NCI-H524 treated with DMSO at 0.1 percent for 48 hours (cell line): ENCODE results near the gene VEZT.
"Not testable (repeated sequence)": the region's sequence is repeated elsewhere in the genome, so short reads cannot be mapped to it uniquely, and the experiment has no call there.

Source experiments
- DNase-seq: peaks from one replicate; lab custom pipeline; 2025; lab: John Stamatoyannopoulos, UW

VEZT gene

DNA sequence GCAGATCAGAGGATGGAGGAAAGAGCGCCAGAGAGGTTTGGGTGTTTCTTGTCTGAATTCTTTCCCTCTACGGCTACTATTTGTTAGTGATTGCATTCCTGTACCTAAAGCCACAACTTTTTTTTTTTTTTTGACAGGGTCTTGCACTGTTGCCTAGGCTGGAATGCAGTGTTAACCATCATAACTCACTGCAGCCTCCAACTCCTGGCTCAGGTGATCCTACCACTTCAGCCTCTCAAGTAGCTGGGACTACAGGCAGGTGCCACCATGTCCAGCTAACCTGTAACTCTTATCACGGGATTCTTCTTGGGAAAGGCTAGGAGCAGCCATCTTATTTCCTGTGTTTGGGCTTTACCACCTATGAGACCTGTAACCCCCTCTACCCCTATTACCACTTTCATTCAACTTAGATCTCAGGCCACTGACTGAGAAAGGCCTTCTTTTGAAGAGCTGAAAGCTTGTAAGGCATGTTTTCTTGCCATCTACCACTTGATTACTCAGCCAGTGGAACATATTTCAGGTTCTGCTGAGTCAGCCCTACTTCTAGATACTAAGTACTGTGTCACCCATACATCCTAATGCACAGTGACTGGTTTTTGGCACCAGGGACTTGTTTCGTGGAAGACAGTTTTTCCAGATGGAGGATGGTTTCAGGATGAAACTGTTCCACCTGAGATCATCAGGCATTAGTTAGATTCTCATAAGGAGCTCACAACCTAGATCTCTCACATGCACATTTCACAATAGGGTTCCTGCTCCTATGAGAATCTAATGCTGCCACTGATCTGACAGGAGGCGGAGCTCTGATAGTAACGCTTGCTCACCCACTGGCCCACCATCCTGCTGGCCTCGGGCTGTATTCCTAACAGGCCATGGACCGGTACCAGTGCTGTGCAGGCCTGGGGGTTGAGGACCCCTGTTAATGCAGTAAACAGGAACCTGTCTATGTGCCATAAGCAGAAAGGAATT lies 6.9 kb downstream of the VEZT start:
- DNase-seq, result no peak

DNA sequence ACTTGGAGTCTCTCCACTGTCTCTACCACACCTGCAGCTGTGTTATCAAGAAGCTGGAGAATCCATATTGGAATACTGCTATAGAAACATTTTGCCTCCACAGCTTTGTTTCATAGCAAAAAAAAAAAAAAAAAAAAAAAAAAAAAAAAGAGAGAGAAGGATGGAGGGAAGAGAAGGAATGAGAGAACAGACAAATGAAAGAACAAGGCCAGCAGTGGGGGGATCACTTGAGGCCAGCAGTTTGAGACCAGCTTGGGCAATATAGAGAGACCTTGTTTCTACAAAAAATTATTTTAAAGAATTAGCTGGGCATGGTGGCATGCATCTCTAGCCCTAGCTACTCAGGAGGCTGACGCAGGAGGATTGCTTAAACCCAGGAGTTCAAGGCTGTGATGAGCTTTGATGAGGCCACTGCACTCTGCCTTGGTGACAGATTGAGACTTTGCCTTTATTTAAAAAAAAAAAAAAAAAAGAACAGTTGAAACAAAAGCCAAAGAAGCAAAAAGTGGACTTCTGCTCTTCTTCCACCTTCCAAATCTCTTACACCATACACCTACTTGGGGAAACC lies 8.1 kb downstream of the VEZT start:
- DNase-seq, result no peak

GRCh38 chr12:95227818-95228356 lies 10.3 kb downstream of the VEZT start:
- DNase-seq, result no peak

DNA sequence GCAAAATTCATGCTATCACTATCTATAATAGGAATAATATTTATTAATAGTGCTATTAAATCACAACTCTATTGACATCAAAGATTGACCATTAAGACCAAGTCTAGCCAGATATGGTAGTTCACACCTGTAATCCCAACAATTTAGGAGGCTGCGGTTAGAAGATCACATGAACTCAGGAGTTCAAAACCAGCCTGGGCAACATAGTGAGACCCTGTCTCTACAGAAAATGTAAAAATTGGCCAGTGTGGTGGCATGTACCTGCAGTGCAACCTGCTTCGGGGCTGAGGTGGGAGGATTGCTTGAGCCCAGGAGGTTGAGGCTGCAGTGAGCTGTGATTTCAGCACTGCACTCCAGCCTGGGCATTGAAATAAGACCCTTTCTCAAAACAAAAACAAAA lies 11.0 kb downstream of the VEZT start:
- DNase-seq, result no peak

- no peak for DNase-seq
These were observed 12.0 kb downstream of the VEZT start for GRCh38 chr12:95229636-95230035.

- no peak for DNase-seq
These were observed 12.7 kb downstream of the VEZT start for GRCh38 chr12:95230313-95230712.

DNA sequence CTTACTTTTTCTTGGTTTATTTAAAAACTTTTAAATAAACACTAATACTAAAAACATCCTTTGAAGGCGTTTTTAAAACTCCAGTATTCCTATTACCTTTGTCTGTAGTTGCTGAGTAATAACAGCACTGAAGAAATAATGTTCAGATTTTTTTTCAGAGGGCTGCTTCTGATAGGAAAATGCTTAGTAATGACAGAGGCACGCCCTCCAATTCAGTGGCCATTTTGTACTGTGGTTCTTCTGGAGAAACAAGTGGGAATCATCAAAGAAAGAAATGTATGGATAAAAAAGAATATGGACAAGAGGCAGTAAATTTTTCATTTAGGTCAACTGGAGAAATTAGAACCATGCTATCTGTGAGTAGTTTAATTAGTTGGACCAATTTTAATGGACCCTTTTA lies 13.6 kb downstream of the VEZT start:
- no peak for DNase-seq

DNA sequence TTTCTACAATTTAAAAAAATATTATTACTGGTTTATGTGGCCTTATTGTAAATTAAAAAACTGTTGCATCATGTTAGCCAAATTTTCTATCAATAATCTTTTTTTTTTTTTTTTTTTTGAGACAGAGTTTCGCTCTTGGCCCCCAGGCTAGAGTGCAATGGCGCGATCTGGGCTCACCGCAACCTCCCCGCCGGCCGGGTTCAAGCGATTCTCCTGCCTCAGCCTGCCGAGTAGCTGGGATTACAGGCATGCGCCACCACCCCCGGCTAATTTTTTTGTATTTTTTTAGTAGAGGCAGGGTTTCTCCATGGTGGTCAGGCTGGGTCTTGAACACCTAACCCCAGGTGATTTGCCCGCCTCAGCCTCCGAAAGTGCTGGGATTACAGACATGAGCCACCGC lies 16.6 kb downstream of the VEZT start:
- not testable (repeated sequence) for DNase-seq

DNA sequence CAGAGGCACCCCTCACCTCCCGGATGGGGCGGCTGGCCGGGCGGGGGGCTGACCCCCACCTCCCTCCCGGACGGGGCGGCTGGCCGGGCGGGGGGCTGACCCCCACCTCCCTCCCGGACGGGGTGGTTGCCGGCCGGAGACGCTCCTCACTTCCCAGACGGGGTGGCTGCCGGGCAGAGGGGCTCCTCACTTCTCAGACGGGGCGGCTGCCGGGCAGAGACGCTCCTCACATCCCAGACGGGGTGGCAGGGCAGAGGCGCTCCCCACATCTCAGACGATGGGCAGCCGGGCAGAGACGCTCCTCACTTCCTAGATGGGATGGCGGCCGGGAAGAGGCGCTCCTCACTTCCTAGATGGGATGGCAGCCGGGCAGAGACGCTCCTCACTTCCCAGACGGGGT lies 18.0 kb downstream of the VEZT start:
- not testable (repeated sequence) for DNase-seq

- no peak for DNase-seq
These were observed 19.7 kb downstream of the VEZT start for GRCh38 chr12:95237315-95237714.

GRCh38 chr12:95238150-95238549 lies 20.5 kb downstream of the VEZT start:
- no peak for DNase-seq

GRCh38 chr12:95239216-95239615 lies 21.6 kb downstream of the VEZT start:
- DNase-seq, result no peak

DNA sequence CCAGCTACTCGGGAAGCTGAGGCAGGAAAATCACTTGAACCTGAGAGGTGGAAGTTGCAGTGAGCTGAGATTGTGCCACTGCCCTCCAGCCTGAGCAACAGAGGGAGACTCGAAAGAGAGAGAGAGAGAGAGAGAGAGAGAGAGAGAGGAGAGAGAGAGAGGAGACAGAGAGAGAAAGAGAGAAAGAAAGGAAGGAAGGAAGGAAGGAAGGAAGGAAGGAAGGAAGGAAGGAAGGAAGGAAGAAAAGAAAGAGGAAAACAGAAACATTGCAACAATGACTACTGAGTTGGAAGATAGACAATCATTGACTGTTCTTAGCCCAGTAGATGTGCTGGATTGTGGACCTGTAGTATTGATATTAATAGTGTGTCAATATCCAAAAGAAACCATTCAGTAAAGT lies 22.2 kb downstream of the VEZT start:
- DNase-seq, result not testable (repeated sequence)

DNA sequence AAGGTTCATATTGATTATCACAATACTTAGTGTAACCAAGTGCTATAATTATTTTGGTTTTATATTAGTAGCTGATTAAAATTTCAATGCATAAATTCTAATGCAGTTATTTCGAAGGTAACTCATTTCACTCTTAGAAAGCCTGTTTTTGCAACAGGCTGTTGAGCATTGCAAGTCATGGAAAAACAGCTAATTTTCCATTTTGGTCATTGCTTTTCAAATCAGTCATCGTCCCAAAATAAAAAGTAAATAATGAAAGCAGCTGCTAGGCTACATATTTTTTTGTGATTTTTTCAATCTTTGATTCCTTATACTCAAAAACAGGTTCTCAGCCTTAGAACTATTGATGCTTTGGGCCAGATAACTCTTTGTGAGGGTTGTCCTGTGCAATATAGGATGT lies 22.9 kb downstream of the VEZT start:
- no peak for DNase-seq

DNA sequence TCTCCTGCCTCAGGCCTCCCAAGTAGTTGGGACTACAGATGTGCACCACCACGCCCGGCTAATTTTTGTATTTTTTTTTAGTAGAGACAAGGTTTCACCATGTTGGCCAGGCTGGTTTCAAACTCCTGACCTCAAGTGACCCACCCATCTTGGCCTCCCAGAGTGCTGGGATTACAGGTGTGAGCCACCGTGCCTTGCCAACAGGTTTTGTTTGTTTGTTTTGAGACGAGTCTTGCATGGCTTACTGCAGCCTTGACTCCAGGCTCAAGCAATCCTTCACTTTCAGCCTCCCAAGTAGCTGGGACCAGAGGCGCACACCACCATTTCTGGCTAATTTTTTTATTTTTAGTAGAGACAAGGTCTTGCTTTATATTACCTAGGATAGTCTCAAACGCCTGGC lies 23.5 kb downstream of the VEZT start:
- not testable (repeated sequence) for DNase-seq

DNA sequence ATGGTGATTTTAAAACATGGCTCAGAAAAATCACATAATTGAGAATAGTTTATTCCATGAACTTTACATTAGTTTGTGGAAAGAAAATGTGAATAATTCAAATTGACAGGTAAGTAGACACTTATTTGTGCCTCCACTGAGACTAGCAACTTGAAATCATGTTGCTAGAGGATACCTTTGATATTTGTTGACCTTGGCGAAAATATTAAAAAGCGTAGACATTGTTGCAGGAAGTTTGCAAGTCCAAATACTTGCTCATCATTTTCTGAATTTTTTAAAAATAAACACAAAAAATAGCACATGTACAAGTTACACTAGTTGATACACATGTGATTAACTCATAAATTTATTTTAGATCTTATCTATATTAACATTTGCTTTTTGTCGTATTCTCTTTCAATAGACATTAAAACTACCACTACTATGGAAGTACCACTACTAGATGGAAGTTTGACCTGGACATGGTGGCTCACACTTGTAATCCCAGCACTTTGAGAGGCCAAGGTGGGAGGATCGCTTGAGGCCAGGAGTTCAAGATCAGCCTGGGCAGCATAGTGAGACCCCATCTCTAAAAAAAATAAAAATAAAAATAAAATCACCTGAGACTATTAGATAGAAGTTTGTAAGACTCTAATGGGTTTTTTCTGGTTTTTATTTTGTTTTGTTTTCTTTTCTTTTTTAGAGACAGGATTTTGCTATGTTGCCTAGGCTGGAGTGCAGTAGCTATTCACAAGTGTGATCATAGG lies 24.3 kb downstream of the VEZT start:
- no peak for DNase-seq

DNA sequence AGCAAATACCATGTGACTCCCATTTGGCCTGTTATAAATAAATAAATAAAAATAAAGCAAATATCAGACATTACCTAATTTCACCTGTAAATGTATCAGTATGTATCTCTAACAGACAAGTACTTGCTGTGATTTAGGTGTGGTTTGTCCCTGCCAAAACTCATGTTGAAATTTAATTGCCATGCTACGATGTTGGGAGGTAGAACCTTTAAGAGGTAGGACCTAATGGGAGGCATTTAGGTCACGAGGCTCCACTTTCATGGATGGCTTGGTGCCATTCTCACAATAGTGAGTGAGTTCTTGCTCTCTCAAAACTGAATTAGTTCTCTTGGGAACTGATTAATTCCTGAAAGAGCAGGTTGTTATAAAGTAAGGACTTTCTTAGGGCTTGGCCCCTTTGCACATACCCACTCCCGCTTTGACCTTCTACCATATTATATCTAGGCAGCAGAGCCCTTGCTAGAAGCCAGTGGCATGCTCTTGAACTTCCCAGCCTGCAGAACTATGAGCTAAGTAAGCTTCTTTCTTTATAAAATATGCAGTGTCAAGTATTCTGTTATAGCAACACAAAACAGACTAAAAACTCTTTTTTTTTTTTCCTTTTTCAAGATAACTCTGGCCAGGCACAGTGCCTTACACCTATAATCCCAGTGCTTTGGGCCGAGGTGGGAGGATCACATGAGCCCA lies 26.0 kb downstream of the VEZT start:
- DNase-seq, result no peak

- DNase-seq, result no peak
These were observed 26.7 kb downstream of the VEZT start for GRCh38 chr12:95244350-95244749.

DNA sequence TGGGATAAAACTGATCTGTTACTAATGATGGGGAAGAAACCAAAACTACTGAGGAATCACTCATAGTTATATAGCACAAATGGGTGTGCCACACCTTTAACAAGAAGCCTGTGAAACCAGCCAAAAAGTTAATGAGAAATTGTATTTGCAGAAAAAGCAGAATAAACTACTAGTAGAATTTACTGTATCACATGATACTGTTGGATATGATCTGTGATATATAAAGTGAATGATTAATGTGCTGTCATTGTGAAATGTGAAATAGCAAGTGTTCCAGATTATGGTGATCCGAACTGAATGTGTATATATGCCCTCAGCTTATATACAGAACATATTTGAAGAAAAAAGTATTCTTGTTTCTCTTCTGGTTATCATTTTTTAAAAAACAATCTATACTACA lies 30.5 kb downstream of the VEZT start:
- no peak for DNase-seq

DNA sequence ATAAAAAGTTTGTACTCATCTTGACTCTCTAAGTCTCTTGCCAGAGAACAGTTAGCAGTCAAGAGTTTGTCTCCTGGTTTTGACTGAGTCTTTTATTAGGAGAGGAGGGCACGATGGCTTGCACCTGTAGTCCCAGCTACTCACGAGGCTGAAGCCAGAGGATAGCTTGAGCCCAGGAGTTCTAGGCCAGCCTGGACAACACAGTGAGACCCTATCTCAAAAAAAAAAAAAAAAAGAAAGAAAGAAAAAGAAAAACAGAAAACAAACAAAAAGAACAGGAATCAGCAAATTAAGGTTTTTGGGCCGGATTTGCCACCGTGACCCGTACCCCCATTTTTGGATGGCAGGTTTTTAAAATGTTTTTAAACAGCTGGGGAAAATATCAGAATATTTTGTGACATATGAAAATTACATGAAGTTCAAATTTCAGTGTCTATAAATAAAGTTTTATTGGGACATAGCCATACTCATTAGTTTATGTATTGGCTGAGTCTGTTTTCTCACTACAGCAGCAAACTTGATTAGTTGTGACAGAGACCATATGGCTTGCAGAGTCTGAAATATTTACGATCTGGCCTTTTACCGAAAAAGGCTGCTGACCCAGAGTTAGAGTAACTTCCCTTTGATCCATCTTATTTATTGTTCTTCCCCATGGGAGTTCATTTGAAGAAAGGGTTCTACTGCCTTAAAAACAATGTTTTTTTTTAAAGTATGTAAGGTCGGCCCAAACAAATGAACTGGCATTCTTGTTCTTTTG lies 31.2 kb downstream of the VEZT start:
- DNase-seq, result no peak

DNA sequence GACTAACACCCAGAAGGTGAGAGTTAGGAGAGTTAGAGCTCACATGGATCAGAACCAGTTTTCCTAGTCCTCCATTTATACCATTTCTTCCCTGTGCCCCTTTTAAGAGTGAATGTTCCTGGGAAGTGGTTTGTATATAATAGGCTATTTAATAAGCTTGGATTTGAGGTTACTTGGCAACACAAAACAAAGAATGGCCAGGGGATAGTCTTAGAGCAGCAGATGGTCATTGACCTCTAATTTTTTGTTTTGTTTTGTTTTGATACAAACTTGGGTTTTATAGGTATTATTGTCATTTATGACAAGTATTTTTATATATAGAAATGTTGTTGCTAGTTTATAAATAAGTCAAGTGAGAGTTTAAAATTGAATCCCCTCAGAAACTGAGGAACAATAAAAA lies 35.8 kb downstream of the VEZT start:
- no peak for DNase-seq
